ENCODE results near the gene DHRS7.
"Not testable (repeated sequence)": the region's sequence is repeated elsewhere in the genome, so short reads cannot be mapped to it uniquely, and the experiment has no call there.

DHRS7 gene

DNA sequence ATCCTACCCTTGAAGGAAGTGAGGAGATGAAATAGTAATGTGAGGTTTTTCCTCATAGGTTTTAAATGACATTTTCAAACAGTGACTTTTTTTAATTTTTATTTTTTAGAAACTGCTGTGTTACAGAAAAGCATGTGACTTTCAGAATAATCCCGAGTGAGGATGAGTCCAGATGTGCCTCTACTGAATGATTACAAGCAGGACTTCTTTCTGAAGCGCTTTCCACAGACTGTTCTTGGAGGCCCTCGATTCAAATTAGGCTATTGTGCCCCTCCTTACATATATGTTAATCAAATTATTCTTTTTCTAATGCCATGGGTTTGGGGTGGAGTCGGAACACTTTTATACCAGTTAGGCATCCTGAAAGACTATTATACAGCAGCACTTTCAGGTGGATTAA, 57.7 kb downstream of the DHRS7 start:
- Histone ChIP-seq H3K79me2 (ENCODE audit: insufficient read depth, low read length) (peaks cover 90% of the 10 kb centered on the region), H3K4me3 (ENCODE audit: low read depth in 1 of 2, low read length in 2 of 2) (no peak overlapping the region), H3K27ac (ENCODE audit: low read length) (no peak overlapping the region), H3K4me1 (ENCODE audit: insufficient read depth, low read length) (peaks cover 19% of the 10 kb centered on the region), H3K36me3 (ENCODE audit: insufficient read depth, low read length) (peaks cover 21% of the 10 kb centered on the region), H3K27me3 (ENCODE audit: insufficient read depth, low read length, poor library complexity) (no peaks in the 10 kb centered on the region), H3K4me2 (ENCODE audit: insufficient read depth, low read length) (no peak overlapping the region), H4K20me1 (ENCODE audit: insufficient read depth, low read length) (peaks cover 27% of the 10 kb centered on the region), H3K9me3 (ENCODE audit: insufficient read depth, low read length, severe bottlenecking) (no peaks in the 10 kb centered on the region), H3K9ac (ENCODE audit: low read depth, low read length) (no peak overlapping the region), H2AFZ (ENCODE audit: low read depth, low read length) (no peak overlapping the region)
- no peak for DNase-seq
- ATAC-seq (ENCODE audit: insufficient read depth, low read depth) = no peak
- TF ChIP-seq EZH2 (IDR thresholded peaks at IDR 0.05; ENCODE audit: borderline replicate concordance, low read depth, low read length, severe bottlenecking) = no peak
- TF ChIP-seq, protein P1, sequence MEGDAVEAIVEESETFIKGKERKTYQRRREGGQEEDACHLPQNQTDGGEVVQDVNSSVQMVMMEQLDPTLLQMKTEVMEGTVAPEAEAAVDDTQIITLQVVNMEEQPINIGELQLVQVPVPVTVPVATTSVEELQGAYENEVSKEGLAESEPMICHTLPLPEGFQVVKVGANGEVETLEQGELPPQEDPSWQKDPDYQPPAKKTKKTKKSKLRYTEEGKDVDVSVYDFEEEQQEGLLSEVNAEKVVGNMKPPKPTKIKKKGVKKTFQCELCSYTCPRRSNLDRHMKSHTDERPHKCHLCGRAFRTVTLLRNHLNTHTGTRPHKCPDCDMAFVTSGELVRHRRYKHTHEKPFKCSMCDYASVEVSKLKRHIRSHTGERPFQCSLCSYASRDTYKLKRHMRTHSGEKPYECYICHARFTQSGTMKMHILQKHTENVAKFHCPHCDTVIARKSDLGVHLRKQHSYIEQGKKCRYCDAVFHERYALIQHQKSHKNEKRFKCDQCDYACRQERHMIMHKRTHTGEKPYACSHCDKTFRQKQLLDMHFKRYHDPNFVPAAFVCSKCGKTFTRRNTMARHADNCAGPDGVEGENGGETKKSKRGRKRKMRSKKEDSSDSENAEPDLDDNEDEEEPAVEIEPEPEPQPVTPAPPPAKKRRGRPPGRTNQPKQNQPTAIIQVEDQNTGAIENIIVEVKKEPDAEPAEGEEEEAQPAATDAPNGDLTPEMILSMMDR (IDR thresholded peaks at IDR 0.05; ENCODE audit: borderline replicate concordance, extremely low read depth, low read length, poor library complexity, severe bottlenecking) = no peak

- no peak for TF ChIP-seq EZH2 (IDR thresholded peaks at IDR 0.05; ENCODE audit: borderline replicate concordance, low read depth, low read length, severe bottlenecking)
- TF ChIP-seq, protein P1 (IDR thresholded peaks at IDR 0.05; ENCODE audit: borderline replicate concordance, extremely low read depth, low read length, poor library complexity, severe bottlenecking) = no peak
- H3K9ac ChIP-seq (ENCODE audit: low read depth, low read length) = no peak overlapping the region
- ATAC-seq (ENCODE audit: insufficient read depth, low read depth) = no peak
- peaks cover 19% of the 10 kb centered on the region for H3K4me1 ChIP-seq (ENCODE audit: insufficient read depth, low read length)
- peaks cover 23% of the 10 kb centered on the region for H3K36me3 ChIP-seq (ENCODE audit: insufficient read depth, low read length)
- DNase-seq = no peak
- H4K20me1 ChIP-seq (ENCODE audit: insufficient read depth, low read length) = peaks cover 31% of the 10 kb centered on the region
- H3K27me3 ChIP-seq (ENCODE audit: insufficient read depth, low read length, poor library complexity) = no peaks in the 10 kb centered on the region
- no peak overlapping the region for H2AFZ ChIP-seq (ENCODE audit: low read depth, low read length)
- H3K4me2 ChIP-seq (ENCODE audit: insufficient read depth, low read length) = no peak overlapping the region
- H3K9me3 ChIP-seq (ENCODE audit: insufficient read depth, low read length, severe bottlenecking) = no peaks in the 10 kb centered on the region
- no peak overlapping the region for H3K4me3 ChIP-seq (ENCODE audit: low read depth in 1 of 2, low read length in 2 of 2)
- H3K79me2 ChIP-seq (ENCODE audit: insufficient read depth, low read length) = peaks cover 95% of the 10 kb centered on the region
- no peak overlapping the region for H3K27ac ChIP-seq (ENCODE audit: low read length)
Measured at GRCh38 chr14:60106339-60106738, 58.9 kb downstream of the DHRS7 start.

DNA sequence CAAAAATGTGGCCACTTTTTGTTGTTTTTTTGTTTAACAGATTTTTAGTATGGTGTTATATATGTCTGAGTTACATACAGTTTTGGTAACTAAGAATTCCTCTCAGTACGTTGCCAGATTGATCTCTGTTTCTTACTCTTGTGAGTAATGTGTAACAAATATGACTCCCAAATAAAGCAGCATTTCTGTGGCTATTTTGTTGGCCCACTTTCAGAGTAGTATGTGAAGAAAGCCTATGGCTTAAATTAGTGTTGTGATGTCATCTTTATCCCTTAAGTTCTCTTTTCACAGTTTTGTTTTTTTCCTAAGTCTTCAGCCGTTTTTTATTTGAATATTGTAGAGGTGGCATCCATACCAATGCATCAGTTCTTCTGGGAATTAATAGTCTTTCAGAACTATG, 62.8 kb downstream of the DHRS7 start:
- ATAC-seq (ENCODE audit: insufficient read depth, low read depth) (no peak), DNase-seq (no peak)
- Histone ChIP-seq H3K36me3 (ENCODE audit: insufficient read depth, low read length) (peaks cover 12% of the 10 kb centered on the region; the same call in 1 of the 2 replicates), H3K4me1 (ENCODE audit: insufficient read depth, low read length) (peaks cover 12% of the 10 kb centered on the region; the same call in 1 of the 2 replicates), H3K27me3 (ENCODE audit: insufficient read depth, low read length, poor library complexity) (no peaks in the 10 kb centered on the region), H3K9me3 (ENCODE audit: insufficient read depth, low read length, severe bottlenecking) (no peaks in the 10 kb centered on the region), H3K27ac (ENCODE audit: low read length) (no peak overlapping the region), H3K4me2 (ENCODE audit: insufficient read depth, low read length) (no peak overlapping the region), H2AFZ (ENCODE audit: low read depth, low read length) (no peak overlapping the region), H3K4me3 (ENCODE audit: low read depth in 1 of 2, low read length in 2 of 2) (no peak overlapping the region), H3K79me2 (ENCODE audit: insufficient read depth, low read length) (peaks cover 97% of the 10 kb centered on the region), H4K20me1 (ENCODE audit: insufficient read depth, low read length) (peaks cover 23% of the 10 kb centered on the region; the same call in 1 of the 2 replicates), H3K9ac (ENCODE audit: low read depth, low read length) (no peak overlapping the region)
- TF ChIP-seq EZH2 (IDR thresholded peaks at IDR 0.05; ENCODE audit: borderline replicate concordance, low read depth, low read length, severe bottlenecking) = no peak
- TF ChIP-seq, protein P1 (IDR thresholded peaks at IDR 0.05; ENCODE audit: borderline replicate concordance, extremely low read depth, low read length, poor library complexity, severe bottlenecking) = no peak

DNA sequence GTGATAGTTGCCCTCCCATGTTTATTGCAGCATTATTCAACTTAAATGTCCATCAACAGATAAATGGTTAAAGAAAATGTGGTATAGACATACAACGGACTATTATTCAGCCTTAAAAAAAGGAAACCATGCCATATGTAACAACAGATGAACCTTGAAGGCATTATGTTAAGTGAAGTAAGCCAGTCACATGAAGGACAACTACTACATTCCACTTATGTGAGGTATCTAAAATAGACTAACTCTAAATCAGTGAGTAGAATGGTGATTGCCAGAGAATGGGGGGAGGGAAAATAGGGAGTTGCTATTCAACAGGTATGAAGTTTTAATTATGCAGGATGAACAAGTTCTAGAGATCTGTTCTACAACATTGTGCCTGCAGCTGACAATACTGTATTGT, 63.4 kb downstream of the DHRS7 start:
- no peaks in the 10 kb centered on the region for H3K27me3 ChIP-seq (ENCODE audit: insufficient read depth, low read length, poor library complexity)
- no peak overlapping the region for H3K27ac ChIP-seq (ENCODE audit: low read length)
- no peak overlapping the region for H3K9ac ChIP-seq (ENCODE audit: low read depth, low read length)
- H4K20me1 ChIP-seq (ENCODE audit: insufficient read depth, low read length) = peaks cover 23% of the 10 kb centered on the region; the same call in 1 of the 2 replicates
- H3K9me3 ChIP-seq (ENCODE audit: insufficient read depth, low read length, severe bottlenecking) = no peaks in the 10 kb centered on the region
- H3K79me2 ChIP-seq (ENCODE audit: insufficient read depth, low read length) = peaks cover 98% of the 10 kb centered on the region
- TF ChIP-seq, protein P1 (IDR thresholded peaks at IDR 0.05; ENCODE audit: borderline replicate concordance, extremely low read depth, low read length, poor library complexity, severe bottlenecking) = no peak
- no peak for TF ChIP-seq EZH2 (IDR thresholded peaks at IDR 0.05; ENCODE audit: borderline replicate concordance, low read depth, low read length, severe bottlenecking)
- no peak overlapping the region for H3K4me3 ChIP-seq (ENCODE audit: low read depth in 1 of 2, low read length in 2 of 2)
- H3K36me3 ChIP-seq (ENCODE audit: insufficient read depth, low read length) = peaks cover 17% of the 10 kb centered on the region; the same call in 1 of the 2 replicates
- ATAC-seq (ENCODE audit: insufficient read depth, low read depth) = no peak
- DNase-seq = no peak
- H3K4me1 ChIP-seq (ENCODE audit: insufficient read depth, low read length) = peaks cover 12% of the 10 kb centered on the region; the same call in 1 of the 2 replicates
- no peak overlapping the region for H2AFZ ChIP-seq (ENCODE audit: low read depth, low read length)
- H3K4me2 ChIP-seq (ENCODE audit: insufficient read depth, low read length) = no peak overlapping the region

DNA sequence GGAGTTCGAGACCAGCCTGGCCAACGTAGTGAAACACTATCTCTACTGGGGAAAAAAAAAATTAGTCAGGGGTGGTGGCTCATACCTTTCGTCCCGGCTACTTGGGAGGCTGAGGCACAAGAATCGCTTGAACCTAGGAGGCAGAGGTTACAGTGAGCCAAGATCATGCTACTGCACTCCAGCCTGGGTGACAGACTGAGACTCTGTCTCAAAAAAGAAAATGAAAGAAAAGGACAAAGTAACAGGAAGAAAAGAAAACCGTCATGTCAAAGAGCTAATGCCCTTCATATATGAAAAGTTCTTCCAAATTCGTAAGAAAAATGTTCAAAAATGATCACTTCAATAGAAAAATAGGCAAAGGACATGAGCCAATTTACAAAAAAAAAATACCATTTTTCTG, 65.3 kb downstream of the DHRS7 start:
- H3K27me3 ChIP-seq (ENCODE audit: insufficient read depth, low read length, poor library complexity); H2AFZ ChIP-seq (ENCODE audit: low read depth, low read length); H3K4me3 ChIP-seq (ENCODE audit: low read depth in 1 of 2, low read length in 2 of 2); H3K9me3 ChIP-seq (ENCODE audit: insufficient read depth, low read length, severe bottlenecking); H3K4me2 ChIP-seq (ENCODE audit: insufficient read depth, low read length); H3K27ac ChIP-seq (ENCODE audit: low read length); H3K9ac ChIP-seq (ENCODE audit: low read depth, low read length); ATAC-seq (ENCODE audit: insufficient read depth, low read depth); DNase-seq: not testable (repeated sequence)
- H3K36me3 ChIP-seq (ENCODE audit: insufficient read depth, low read length) = peaks cover 27% of the 10 kb centered on the region
- H4K20me1 ChIP-seq (ENCODE audit: insufficient read depth, low read length) = peaks cover 28% of the 10 kb centered on the region; the same call in 1 of the 2 replicates
- H3K79me2 ChIP-seq (ENCODE audit: insufficient read depth, low read length) = peaks cover 98% of the 10 kb centered on the region
- peaks cover 24% of the 10 kb centered on the region for H3K4me1 ChIP-seq (ENCODE audit: insufficient read depth, low read length)
